Heart right ventricle (tissue), 16 donors: ENCODE results near the gene DRAP1. TPM values are rescaled to one million over a fixed set of nuclear protein-coding genes. Genes with fewer than 3 reads are reported as not detected.

Source experiments
- ATAC-seq, 8 donors: fragments of 200-7000 bp; cut with Tn5 transposase; one replicate each; pipeline ENCODE4 v1.9.1; 2020; ENCODE audit warnings: mild to moderate bottlenecking in 8 of 8, moderate library complexity in 8 of 8, moderate number of reproducible peaks in 1 of 8
- DNase-seq, 2 donors: peaks; one replicate each; pipeline ENCODE4 v3.0.0-alpha.2; 2020
- H3K27ac ChIP-seq, 10 donors: fragments of 200-600 bp; sonication (generic) in 2 of 10; one replicate each; pipeline versions ENCODE4 v1.5.0 to v1.8.0; 2020 to 2022; ENCODE audit warnings: mild to moderate bottlenecking in 3 of 10
- H3K27me3 ChIP-seq, 7 donors: fragments of 200-600 bp; one replicate each; pipeline ENCODE4 v1.8.0; 2021 to 2022; ENCODE audit warnings: mild to moderate bottlenecking in 2 of 7
- H3K36me3 ChIP-seq, 9 donors: fragments of 200-600 bp; sonication (generic) in 1 of 9; one replicate each; pipeline versions ENCODE4 v1.5.0 to v1.8.0; 2020 to 2022; ENCODE audit warnings: mild to moderate bottlenecking in 2 of 9
- H3K4me1 ChIP-seq, 9 donors: fragments of 200-600 bp; sonication (generic) in 1 of 9; one replicate each; pipeline versions ENCODE4 v1.5.0 to v1.8.0; 2020 to 2022; ENCODE audit warnings: mild to moderate bottlenecking in 4 of 9
- H3K4me3 ChIP-seq, 10 donors: fragments of 200-600 bp; sonication (generic) in 2 of 10; one replicate each; pipeline versions ENCODE4 v1.5.0 to v1.8.0; 2020 to 2022; ENCODE audit warnings: mild to moderate bottlenecking in 7 of 10, moderate library complexity in 2 of 10
- H3K9me3 ChIP-seq, 11 donors: fragments of 200-600 bp in 10 of 11; sonication (generic) in 2 of 11; one replicate each; pipeline versions ENCODE4 v1.5.0 to v1.8.0; 2013 to 2022; ENCODE audit warnings: mild to moderate bottlenecking in 2 of 11, control low read depth in 1 of 11, moderate library complexity in 1 of 11
- WGBS, 2 donors: extraction: QIAGEN DNeasy Blood & Tissue Kit; methylation state at CpG; one replicate each; pipeline ENCODE4 v1.1.7; 2013; ENCODE audit warnings: inconsistent platforms in 1 of 2; 5-methylcytosine and 5-hydroxymethylcytosine counted together
- intact Hi-C, 10 donors: fragments of 100-400 bp; cut with DNase I; formaldehyde crosslinking; loops; one replicate each; pipeline versions ENCODE4 v1.11.1 to v1.14.2; 2022
- polyA plus RNA-seq, 2 donors: library from polyadenylated mRNA; stranded (reverse); fragments of 200-250 nt; gene quantifications; one replicate each; pipeline ENCODE4 v1.2.3, GENCODE V29; 2013
- total RNA-seq, 10 donors: library from RNA; stranded (reverse); fragmentation: NEBNext Ultra II Directional in 3 of 10; extraction: Animal tissue kit (Norgen Biotek cat#: 25700) in 3 of 10; gene quantifications; one replicate each; pipeline versions ENCODE4 v1.2.1 to v1.2.4, GENCODE V29; 2021 to 2023
- TF ChIP-seq, protein P1 (sequence below), 9 donors: fragments of 200-600 bp; sonication (generic) in 2 of 9; IDR thresholded peaks; one replicate each; pipeline versions ENCODE4 v1.5.0 to v1.8.0; 2021 to 2022; ENCODE audit warnings: antibody characterized with exemption in 9 of 9, mild to moderate bottlenecking in 5 of 9, moderate library complexity in 1 of 9
- donor health status: Arrhythmogenic right ventricular cardiomyopathy.
- donor health status: ischemic (EF 13 %, LVEDD 7.1; RV severe dilation, severe dysfunction).
- donor health status: healthy with polysubstance abuse.
- donor health status: DM: no; HTN: yes; CAD: no.
- donor health status: DM: no; HTN: no; CAD: no.
- donor health status: ischemic (EF 25% LVEDD 6.9; RV normal size, moderate dysfunction).
- donor health status: ischemic (EF 25% LVEDD 5.7; RV mildly dilated, moderate dysfunction).
- donor health status: healthy.
- donor health status: DM: yes; HTN: yes; CAD: no.
- donor health status: Ischemic cardiomyopathy.
- donor health status: ischemic (EF 35%, LVEDD 5.7; RV mildly dilated, moderate dysfunction).
- donor health status: nonischemic (EF 11% LVEDD 7.7; RV severe dilation, severe dysfunction).
- donor health status: DM: yes; HTN: yes; CAD: no.
- donor health status: PGD.
- donor health status: ischemic (EF 29% LVEDD 5.4; RV normal size, mild dysfunction).
- donor health status: nonischemic (EF 23%, LVEDD 6.1; RV moderate dilation, normal function).

The DRAP1 gene
- total and polyA plus RNA-seq, 12 donors: 69.4 to 210 (median 98.8) TPM

DNA sequence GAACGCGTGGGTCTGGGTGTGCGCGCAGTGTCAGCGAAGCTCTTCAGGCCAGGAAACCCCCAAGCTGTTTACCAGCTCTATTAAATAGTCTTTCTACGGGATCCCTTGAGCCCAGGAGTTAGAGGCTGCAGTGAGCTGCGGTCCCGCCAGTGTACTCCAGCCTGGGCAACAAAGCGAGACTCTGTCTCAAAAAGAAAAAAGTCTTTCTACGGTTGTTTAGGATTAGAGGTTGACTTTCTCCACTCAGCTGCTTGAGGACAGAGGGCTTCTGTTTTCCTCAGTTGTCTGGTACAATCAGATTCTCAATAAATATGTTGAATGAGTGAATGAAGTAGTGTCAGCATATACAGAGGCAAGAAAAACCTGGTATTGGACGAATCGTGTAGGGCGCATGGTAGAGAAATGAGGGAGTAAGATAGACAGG is 42.9 kb downstream of the DRAP1 start:
- DNase-seq: no peak
- 4 to 8% methylated on average over 8 to 13 of the region's 13 CpGs for WGBS, 2 donors
- Histone ChIP-seq H3K4me1 (peaks cover 6 to 34% (median 27%) of the 10 kb centered on the region in 9 donors), H3K27me3 (no peaks in the 10 kb centered on the region), H3K4me3 (peak overlapping the region; percentile 80 to 100 (median 92)), H3K27ac (peak overlapping the region in 9 of 10 donors; percentile 86 to 98 (median 93)), H3K36me3 (peaks cover 4 to 40% (median 31%) of the 10 kb centered on the region in 9 donors), H3K9me3 (no peaks in the 10 kb centered on the region)
- intact Hi-C loops: loop anchor here in 7 of 10 donors (5.0 kb wide), 5 partner anchors 35 to 75 kb away; partner anchors contain the start of genes FIBP (in 6 of the 7), BANF1 (in 3 of the 7), EIF1AD (in 3 of the 7) and C11orf68 (in 2 of the 7)
- no peak for ATAC-seq
- TF ChIP-seq, protein P1, sequence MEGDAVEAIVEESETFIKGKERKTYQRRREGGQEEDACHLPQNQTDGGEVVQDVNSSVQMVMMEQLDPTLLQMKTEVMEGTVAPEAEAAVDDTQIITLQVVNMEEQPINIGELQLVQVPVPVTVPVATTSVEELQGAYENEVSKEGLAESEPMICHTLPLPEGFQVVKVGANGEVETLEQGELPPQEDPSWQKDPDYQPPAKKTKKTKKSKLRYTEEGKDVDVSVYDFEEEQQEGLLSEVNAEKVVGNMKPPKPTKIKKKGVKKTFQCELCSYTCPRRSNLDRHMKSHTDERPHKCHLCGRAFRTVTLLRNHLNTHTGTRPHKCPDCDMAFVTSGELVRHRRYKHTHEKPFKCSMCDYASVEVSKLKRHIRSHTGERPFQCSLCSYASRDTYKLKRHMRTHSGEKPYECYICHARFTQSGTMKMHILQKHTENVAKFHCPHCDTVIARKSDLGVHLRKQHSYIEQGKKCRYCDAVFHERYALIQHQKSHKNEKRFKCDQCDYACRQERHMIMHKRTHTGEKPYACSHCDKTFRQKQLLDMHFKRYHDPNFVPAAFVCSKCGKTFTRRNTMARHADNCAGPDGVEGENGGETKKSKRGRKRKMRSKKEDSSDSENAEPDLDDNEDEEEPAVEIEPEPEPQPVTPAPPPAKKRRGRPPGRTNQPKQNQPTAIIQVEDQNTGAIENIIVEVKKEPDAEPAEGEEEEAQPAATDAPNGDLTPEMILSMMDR (IDR thresholded peaks at IDR 0.05): no peak

- Histone ChIP-seq H3K9me3 (no peaks in the 10 kb centered on the region), H3K36me3 (peaks cover 9 to 67% (median 57%) of the 10 kb centered on the region in 9 donors), H3K4me1 (peaks cover 6 to 34% (median 27%) of the 10 kb centered on the region in 9 donors), H3K27ac (no peak overlapping the region), H3K4me3 (no peak overlapping the region), H3K27me3 (no peaks in the 10 kb centered on the region)
- DNase-seq: no peak
- intact Hi-C loops: loop anchor here in 7 of 10 donors (5.0 kb wide), 5 partner anchors 32 to 78 kb away; partner anchors contain the start of genes FIBP (in 6 of the 7), BANF1 (in 3 of the 7), EIF1AD (in 3 of the 7) and C11orf68 (in 2 of the 7)
- no peak for ATAC-seq
- TF ChIP-seq, protein P1 (IDR thresholded peaks at IDR 0.05): no peak
- WGBS, 2 donors: 81 to 90% methylated on average over 10 of the region's 10 CpGs
Measured at GRCh38 chr11:65964906-65965305, 45.7 kb downstream of the DRAP1 start.

DNA sequence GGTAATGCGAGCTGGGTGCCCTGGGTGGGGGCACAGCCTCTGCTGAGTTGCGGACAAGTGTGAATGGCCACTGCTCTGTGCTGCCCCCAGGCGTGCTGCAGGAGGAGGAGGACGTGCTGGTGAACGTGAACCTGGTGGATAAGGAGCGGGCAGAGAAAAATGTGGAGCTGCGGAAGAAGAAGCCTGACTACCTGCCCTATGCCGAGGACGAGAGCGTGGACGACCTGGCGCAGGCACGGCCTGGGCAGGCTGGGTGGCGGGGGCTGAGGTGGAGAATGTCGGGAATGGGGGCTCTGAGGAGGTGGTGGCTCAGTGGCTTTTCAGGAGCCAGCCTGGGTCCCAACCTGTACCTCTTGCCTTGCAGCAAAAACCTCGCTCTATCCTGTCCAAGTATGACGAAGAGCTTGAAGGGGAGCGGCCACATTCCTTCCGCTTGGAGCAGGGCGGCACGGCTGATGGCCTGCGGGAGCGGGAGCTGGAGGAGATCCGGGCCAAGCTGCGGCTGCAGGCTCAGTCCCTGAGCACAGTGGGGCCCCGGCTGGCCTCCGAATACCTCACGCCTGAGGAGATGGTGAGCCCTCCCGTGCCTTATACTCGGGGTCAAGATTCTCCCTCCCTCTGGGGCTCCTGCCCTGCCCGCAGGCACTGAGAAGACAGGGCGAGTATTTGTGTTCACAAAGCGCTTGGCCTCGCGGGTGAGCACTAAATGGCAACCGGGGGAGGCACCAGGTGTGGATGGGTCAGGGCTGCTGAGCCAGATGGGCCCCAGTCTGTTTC is 46.9 kb downstream of the DRAP1 start:
- WGBS, 2 donors: 95% methylated on average over 36 of the region's 36 CpGs
- Histone ChIP-seq H3K9me3 (no peaks in the 10 kb centered on the region), H3K36me3 (peaks cover 9 to 73% (median 57%) of the 10 kb centered on the region in 9 donors), H3K4me1 (peaks cover 6 to 27% (median 22%) of the 10 kb centered on the region in 9 donors), H3K27ac (no peak overlapping the region), H3K4me3 (no peak overlapping the region), H3K27me3 (no peaks in the 10 kb centered on the region)
- TF ChIP-seq, protein P1 (IDR thresholded peaks at IDR 0.05): no peak
- intact Hi-C loops: no loop called here
- no peak for DNase-seq
- ATAC-seq: no peak

DNA sequence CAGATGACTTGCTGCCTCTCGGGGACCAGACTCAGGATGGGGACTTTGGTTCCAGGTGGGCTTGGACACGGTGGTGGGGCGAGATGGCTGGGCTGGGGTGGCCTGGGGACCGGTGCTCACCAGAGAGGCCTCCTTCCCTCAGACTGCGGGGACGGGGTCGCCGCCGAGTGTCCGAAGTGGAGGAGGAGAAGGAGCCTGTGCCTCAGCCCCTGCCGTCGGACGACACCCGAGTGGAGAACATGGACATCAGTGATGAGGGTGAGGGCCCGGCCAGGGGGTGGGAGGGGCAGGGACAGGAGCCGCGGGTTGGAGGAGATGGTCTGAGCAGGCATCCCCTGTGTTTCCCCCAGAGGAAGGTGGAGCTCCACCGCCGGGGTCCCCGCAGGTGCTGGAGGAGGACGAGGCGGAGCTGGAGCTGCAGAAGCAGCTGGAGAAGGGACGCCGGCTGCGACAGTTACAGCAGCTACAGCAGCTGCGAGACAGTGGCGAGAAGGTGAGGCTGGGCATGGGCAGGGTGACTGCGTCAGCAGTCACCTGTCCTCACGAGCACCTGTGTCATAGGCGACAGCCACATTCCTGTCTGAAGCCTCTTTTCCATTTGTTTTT is 48.2 kb downstream of the DRAP1 start:
- no peaks in the 10 kb centered on the region for H3K9me3 ChIP-seq
- H3K4me1 ChIP-seq: peaks cover 6 to 22% (median 19%) of the 10 kb centered on the region in 9 donors
- TF ChIP-seq, protein P1 (IDR thresholded peaks at IDR 0.05): no peak
- H3K27ac ChIP-seq: no peak overlapping the region
- DNase-seq (no peak), ATAC-seq (no peak)
- intact Hi-C loops: no loop called here
- peaks cover 9 to 82% (median 57%) of the 10 kb centered on the region in 9 donors for H3K36me3 ChIP-seq
- H3K27me3 ChIP-seq: no peaks in the 10 kb centered on the region
- 94% methylated on average over 30 of the region's 30 CpGs for WGBS, 2 donors
- H3K4me3 ChIP-seq: no peak overlapping the region
